ENCODE measurements around the gene MSMO1.

MSMO1 gene

GRCh38 chr4:165330071-165330470, 2.6 kb downstream of the MSMO1 start:
- peak overlapping the region; percentile 92 for H3K4me3 ChIP-seq (ENCODE audit: low read length)
- peaks cover 7% of the 10 kb centered on the region; the same call in 1 of the 2 replicates for H3K9me3 ChIP-seq (ENCODE audit: control insufficient read depth, insufficient read depth, low read length)
- H3K27ac ChIP-seq (ENCODE audit: low read depth, low read length), result 0 out of 2 replicates have a peak overlapping the region, but pooled peaks have one; percentile 6
- peaks cover 60% of the 10 kb centered on the region for H4K20me1 ChIP-seq (ENCODE audit: control insufficient read depth, insufficient read depth, low read depth, low read length)
- peaks cover 69% of the 10 kb centered on the region for H3K4me1 ChIP-seq (ENCODE audit: control insufficient read depth, low read length)
- H3K9me2 ChIP-seq (replicated peaks; ENCODE audit: control insufficient read depth, low read length), result no peaks in the 10 kb centered on the region
- peaks cover 83% of the 10 kb centered on the region for H3K36me3 ChIP-seq (ENCODE audit: control insufficient read depth, low read length)
- H3K4me2 ChIP-seq (ENCODE audit: low read length), result peak overlapping the region; percentile 77
- no peaks in the 10 kb centered on the region; the same call in 1 of the 2 replicates for H3F3A ChIP-seq (ENCODE audit: control insufficient read depth, insufficient read depth)
- no peak for TF ChIP-seq CTCF (IDR thresholded peaks at IDR 0.05; ENCODE audit: low read depth, low read length, poor library complexity, severe bottlenecking)
- no peak for TF ChIP-seq EZH2phosphoT487 (IDR thresholded peaks at IDR 0.05; ENCODE audit: borderline replicate concordance, low read length)
- peaks cover 82% of the 10 kb centered on the region for H3K79me2 ChIP-seq (ENCODE audit: control insufficient read depth, low read length)
- no peaks in the 10 kb centered on the region for H3K27me3 ChIP-seq (ENCODE audit: control insufficient read depth, low read length)

GRCh38 chr4:165330666-165331065, 3.2 kb downstream of the MSMO1 start:
- Histone ChIP-seq H3K27me3 (ENCODE audit: control insufficient read depth, low read length) (no peaks in the 10 kb centered on the region), H3K4me3 (ENCODE audit: low read length) (peak overlapping the region; percentile 92), H4K20me1 (ENCODE audit: control insufficient read depth, insufficient read depth, low read depth, low read length) (peaks cover 66% of the 10 kb centered on the region), H3K9me2 (replicated peaks; ENCODE audit: control insufficient read depth, low read length) (no peaks in the 10 kb centered on the region), H3F3A (ENCODE audit: control insufficient read depth, insufficient read depth) (peaks cover 3% of the 10 kb centered on the region; the same call in 1 of the 2 replicates), H3K9me3 (ENCODE audit: control insufficient read depth, insufficient read depth, low read length) (peaks cover 2% of the 10 kb centered on the region; the same call in 1 of the 2 replicates), H3K27ac (ENCODE audit: low read depth, low read length) (0 out of 2 replicates have a peak overlapping the region, but pooled peaks have one; percentile 10), H3K79me2 (ENCODE audit: control insufficient read depth, low read length) (peaks cover 88% of the 10 kb centered on the region), H3K4me2 (ENCODE audit: low read length) (peak overlapping the region; percentile 77), H3K4me1 (ENCODE audit: control insufficient read depth, low read length) (peaks cover 69% of the 10 kb centered on the region), H3K36me3 (ENCODE audit: control insufficient read depth, low read length) (peaks cover 83% of the 10 kb centered on the region)
- no peak for TF ChIP-seq EZH2phosphoT487 (IDR thresholded peaks at IDR 0.05; ENCODE audit: borderline replicate concordance, low read length)
- TF ChIP-seq CTCF (IDR thresholded peaks at IDR 0.05; ENCODE audit: low read depth, low read length, poor library complexity, severe bottlenecking), result no peak

- Histone ChIP-seq H4K20me1 (ENCODE audit: control insufficient read depth, insufficient read depth, low read depth, low read length) (peaks cover 72% of the 10 kb centered on the region), H3K9me3 (ENCODE audit: control insufficient read depth, insufficient read depth, low read length) (no peaks in the 10 kb centered on the region), H3K36me3 (ENCODE audit: control insufficient read depth, low read length) (peaks cover 88% of the 10 kb centered on the region), H3K9me2 (replicated peaks; ENCODE audit: control insufficient read depth, low read length) (no peaks in the 10 kb centered on the region), H3K4me3 (ENCODE audit: low read length) (peak overlapping the region; percentile 92), H3K79me2 (ENCODE audit: control insufficient read depth, low read length) (peaks cover 93% of the 10 kb centered on the region), H3F3A (ENCODE audit: control insufficient read depth, insufficient read depth) (peaks cover 9% of the 10 kb centered on the region), H3K4me1 (ENCODE audit: control insufficient read depth, low read length) (peaks cover 62% of the 10 kb centered on the region), H3K4me2 (ENCODE audit: low read length) (peak overlapping the region; percentile 77), H3K27me3 (ENCODE audit: control insufficient read depth, low read length) (no peaks in the 10 kb centered on the region), H3K27ac (ENCODE audit: low read depth, low read length) (no peak overlapping the region)
- no peak for TF ChIP-seq EZH2phosphoT487 (IDR thresholded peaks at IDR 0.05; ENCODE audit: borderline replicate concordance, low read length)
- TF ChIP-seq CTCF (IDR thresholded peaks at IDR 0.05; ENCODE audit: low read depth, low read length, poor library complexity, severe bottlenecking), result no peak
Measured at GRCh38 chr4:165331359-165331758, 3.9 kb downstream of the MSMO1 start.

Data from DOHH2 (cell line).